Caco-2 (cell line): ENCODE results near the gene OR10K2. TPM values are rescaled to one million over a fixed set of nuclear protein-coding genes. Genes with fewer than 3 reads are reported as not detected.

Source experiments
- BruUV-seq: library from RNA; stranded (reverse); fragments of 400-500 nt; replicated peaks from 2 replicates; lab custom pipeline; 2021; lab: Mats Ljungman, UMichigan
- CTCF ChIA-PET: fragments of 300-600 bp; sonication (Branson Sonifier 250); formaldehyde crosslinking; loops from one replicate; lab custom pipeline; 2022; ENCODE audit warnings: antibody characterized with exemption; lab: Charles Lee
- POLR2A ChIA-PET: fragments of 300-600 bp; sonication (Branson Sonifier 250); formaldehyde crosslinking; loops from one replicate; lab custom pipeline; 2022; ENCODE audit warnings: antibody characterized with exemption; lab: Charles Lee
- DNase-seq, 2 experiments: peaks; one replicate each; pipeline versions ENCODE4 v3.0.0 to v3.0.0-alpha.2; 2020 to 2022
- H3K27me3 ChIP-seq: replicated peaks from 2 replicates; pipeline ENCODE4 v1.6.0; 2011; ENCODE audit warnings: low read length; ENCODE audit not compliant: control insufficient read depth, insufficient read depth
- H3K36me3 ChIP-seq: 2 replicates; pipeline ENCODE4 v1.5.1; 2011; ENCODE audit warnings: low read length; ENCODE audit not compliant: control insufficient read depth, insufficient read depth
- H3K4me1 ChIP-seq: fragments of 250-450 bp; sonication (Bioruptor Pico); 2 replicates; pipeline ENCODE4 v1.5.1; 2020; ENCODE audit warnings: mild to moderate bottlenecking
- H3K4me3 ChIP-seq: 2 replicates; pipeline ENCODE4 v1.5.1; 2011; ENCODE audit warnings: low read depth, mild to moderate bottlenecking, control low read depth, low read length
- H3K9me3 ChIP-seq: fragments of 250-450 bp; sonication (Bioruptor Pico); 2 replicates; pipeline ENCODE4 v1.5.1; 2020; ENCODE audit warnings: mild to moderate bottlenecking, moderate library complexity
- H3K27ac Mint-ChIP-seq: one replicate; pipeline ENCODE4 v1.8.0; 2022; ENCODE audit warnings: mixed read lengths; ENCODE audit not compliant: unreplicated experiment
- H3K27me3 Mint-ChIP-seq: one replicate; pipeline ENCODE4 v1.8.0; 2022; ENCODE audit warnings: mixed read lengths; ENCODE audit not compliant: insufficient read depth, unreplicated experiment
- H3K36me3 Mint-ChIP-seq: one replicate; pipeline ENCODE4 v1.8.0; 2022; ENCODE audit warnings: mild to moderate bottlenecking, mixed read lengths; ENCODE audit not compliant: insufficient read depth, unreplicated experiment
- H3K4me1 Mint-ChIP-seq: one replicate; pipeline ENCODE4 v1.8.0; 2022; ENCODE audit warnings: low read depth, mixed read lengths; ENCODE audit not compliant: unreplicated experiment
- H3K4me3 Mint-ChIP-seq: one replicate; pipeline ENCODE4 v1.8.0; 2022; ENCODE audit warnings: mild to moderate bottlenecking, moderate library complexity, mixed read lengths; ENCODE audit not compliant: unreplicated experiment
- H3K9me3 Mint-ChIP-seq: one replicate; pipeline ENCODE4 v1.8.0; 2022; ENCODE audit warnings: mixed read lengths; ENCODE audit not compliant: unreplicated experiment
- intact Hi-C: fragments of 100-400 bp; cut with micrococcal nuclease; formaldehyde crosslinking; loops from one replicate; pipeline ENCODE4 v1.10.0; 2022; ENCODE audit not compliant: unreplicated experiment
- total RNA-seq: library from RNA; stranded (reverse); gene quantifications from 2 replicates; pipeline ENCODE4 v1.2.3, GENCODE V29; 2022
- TF ChIP-seq, protein P1 (sequence below), 2 experiments: fragments of 200-600 bp in 1 of 2; IDR thresholded peaks; 1 replicate in 1 of 2; 2 replicates in 1 of 2; pipeline versions ENCODE4 v1.5.1 to v1.8.0; 2011 to 2022; ENCODE audit warnings: antibody characterized with exemption in 1 of 2, control low read depth in 1 of 2, inconsistent platforms in 1 of 2, low read depth in 1 of 2, low read length in 1 of 2, mild to moderate bottlenecking in 1 of 2, moderate library complexity in 1 of 2; ENCODE audit not compliant: insufficient read depth in 1 of 2, severe bottlenecking in 1 of 2, unreplicated experiment in 1 of 2

OR10K2 gene
- total RNA-seq, 1 experiment from 2014 or later, result not detected

DNA sequence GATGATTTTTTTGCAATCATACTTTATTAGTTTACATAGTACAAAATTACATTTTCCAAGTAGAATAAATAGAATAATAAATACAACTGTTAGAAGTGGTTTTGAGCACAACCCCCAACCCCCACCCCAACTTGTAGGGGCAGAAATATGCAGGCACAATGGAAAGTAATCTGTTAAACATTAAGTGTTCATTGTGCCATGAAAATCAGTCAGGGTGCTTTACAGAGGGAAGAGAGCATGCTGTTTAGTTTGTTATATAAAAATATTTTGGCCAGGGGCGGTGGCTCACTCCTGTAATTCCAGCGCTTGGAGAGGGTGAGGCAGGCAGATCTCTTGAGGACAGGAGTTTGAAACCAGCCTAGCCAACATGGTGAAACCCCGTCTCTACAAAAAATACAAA, 29.4 kb downstream of the OR10K2 start:
- ChIA-PET POLR2A (no interaction called here), CTCF (no interaction called here)
- Mint-ChIP-seq H3K27me3 (no peaks in the 10 kb centered on the region), H3K4me1 (no peaks in the 10 kb centered on the region), H3K9me3 (no peaks in the 10 kb centered on the region), H3K4me3 (no peak overlapping the region), H3K36me3 (no peaks in the 10 kb centered on the region), H3K27ac (no peak overlapping the region)
- DNase-seq, result no peak
- H3K4me3 ChIP-seq, result no peak overlapping the region
- BruUV-seq, result no TSS peak
- no peaks in the 10 kb centered on the region for H3K9me3 ChIP-seq
- no peaks in the 10 kb centered on the region for H3K36me3 ChIP-seq
- H3K4me1 ChIP-seq, result no peaks in the 10 kb centered on the region
- no peaks in the 10 kb centered on the region for H3K27me3 ChIP-seq
- intact Hi-C loops, result no loop called here
- TF ChIP-seq, protein P1, sequence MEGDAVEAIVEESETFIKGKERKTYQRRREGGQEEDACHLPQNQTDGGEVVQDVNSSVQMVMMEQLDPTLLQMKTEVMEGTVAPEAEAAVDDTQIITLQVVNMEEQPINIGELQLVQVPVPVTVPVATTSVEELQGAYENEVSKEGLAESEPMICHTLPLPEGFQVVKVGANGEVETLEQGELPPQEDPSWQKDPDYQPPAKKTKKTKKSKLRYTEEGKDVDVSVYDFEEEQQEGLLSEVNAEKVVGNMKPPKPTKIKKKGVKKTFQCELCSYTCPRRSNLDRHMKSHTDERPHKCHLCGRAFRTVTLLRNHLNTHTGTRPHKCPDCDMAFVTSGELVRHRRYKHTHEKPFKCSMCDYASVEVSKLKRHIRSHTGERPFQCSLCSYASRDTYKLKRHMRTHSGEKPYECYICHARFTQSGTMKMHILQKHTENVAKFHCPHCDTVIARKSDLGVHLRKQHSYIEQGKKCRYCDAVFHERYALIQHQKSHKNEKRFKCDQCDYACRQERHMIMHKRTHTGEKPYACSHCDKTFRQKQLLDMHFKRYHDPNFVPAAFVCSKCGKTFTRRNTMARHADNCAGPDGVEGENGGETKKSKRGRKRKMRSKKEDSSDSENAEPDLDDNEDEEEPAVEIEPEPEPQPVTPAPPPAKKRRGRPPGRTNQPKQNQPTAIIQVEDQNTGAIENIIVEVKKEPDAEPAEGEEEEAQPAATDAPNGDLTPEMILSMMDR (IDR thresholded peaks at IDR 0.05; ENCODE audit: insufficient read depth in 1 of 2, low read depth in 1 of 2, low read length in 1 of 2, severe bottlenecking in 1 of 2, unreplicated experiment in 1 of 2), result no peak

DNA sequence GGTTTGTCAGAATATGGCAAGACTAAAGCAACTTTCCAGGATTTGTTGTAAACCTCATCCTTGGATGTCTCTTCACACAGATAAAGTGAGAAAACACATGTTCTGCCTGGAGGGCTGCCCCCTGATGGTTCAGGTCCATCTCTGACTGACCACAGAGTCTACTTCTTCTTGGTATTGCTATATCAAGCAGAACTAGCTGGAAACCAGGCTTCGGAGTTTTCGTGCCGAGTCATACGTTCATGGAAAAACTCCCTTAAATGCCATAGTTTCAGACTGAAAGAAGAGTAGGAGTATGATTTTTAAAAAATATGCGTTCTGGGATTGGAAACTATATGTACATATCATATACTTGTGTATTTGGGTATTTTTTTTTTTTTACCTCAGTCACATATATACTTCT, 32.6 kb downstream of the OR10K2 start:
- no peaks in the 10 kb centered on the region for H3K36me3 Mint-ChIP-seq
- CTCF ChIA-PET, result no interaction called here
- no TSS peak for BruUV-seq
- no peaks in the 10 kb centered on the region for H3K9me3 ChIP-seq
- no peaks in the 10 kb centered on the region for H3K9me3 Mint-ChIP-seq
- H3K4me3 ChIP-seq, result no peak overlapping the region
- H3K4me3 Mint-ChIP-seq, result no peak overlapping the region
- H3K27ac Mint-ChIP-seq, result no peak overlapping the region
- H3K4me1 Mint-ChIP-seq, result no peaks in the 10 kb centered on the region
- TF ChIP-seq, protein P1 (IDR thresholded peaks at IDR 0.05; ENCODE audit: insufficient read depth in 1 of 2, low read depth in 1 of 2, low read length in 1 of 2, severe bottlenecking in 1 of 2, unreplicated experiment in 1 of 2), result no peak
- intact Hi-C loops, result no loop called here
- H3K4me1 ChIP-seq, result no peaks in the 10 kb centered on the region
- POLR2A ChIA-PET, result no interaction called here
- no peaks in the 10 kb centered on the region for H3K27me3 ChIP-seq
- no peaks in the 10 kb centered on the region for H3K27me3 Mint-ChIP-seq
- DNase-seq, result no peak
- no peaks in the 10 kb centered on the region for H3K36me3 ChIP-seq

DNA sequence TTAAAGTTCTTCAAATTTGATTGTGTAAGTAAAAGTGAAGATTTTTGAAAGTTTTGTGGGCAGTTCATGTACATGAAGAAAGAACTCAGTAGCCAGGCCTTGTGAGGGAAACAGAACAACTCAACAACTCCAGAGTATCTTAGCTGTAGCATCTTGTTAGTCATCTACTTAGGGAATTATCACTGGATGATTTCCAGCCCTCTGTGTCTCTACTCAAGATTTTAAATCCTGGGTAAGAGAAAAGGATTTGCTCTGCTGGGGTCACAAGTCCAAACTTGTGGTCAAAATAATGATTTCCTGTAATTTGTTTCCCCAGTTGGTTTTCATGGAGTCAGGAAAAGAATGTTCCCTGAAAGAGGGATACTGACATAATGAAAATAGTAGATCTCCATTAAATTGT, 34.9 kb downstream of the OR10K2 start:
- intact Hi-C loops, result no loop called here
- ChIA-PET POLR2A (no interaction called here), CTCF (no interaction called here)
- H3K27me3 Mint-ChIP-seq, result no peaks in the 10 kb centered on the region
- no peak overlapping the region for H3K27ac Mint-ChIP-seq
- no peak for DNase-seq
- no peaks in the 10 kb centered on the region for H3K9me3 Mint-ChIP-seq
- Histone ChIP-seq H3K27me3 (no peaks in the 10 kb centered on the region), H3K36me3 (no peaks in the 10 kb centered on the region), H3K4me1 (no peaks in the 10 kb centered on the region), H3K9me3 (no peaks in the 10 kb centered on the region), H3K4me3 (no peak overlapping the region)
- BruUV-seq, result no TSS peak
- no peaks in the 10 kb centered on the region for H3K36me3 Mint-ChIP-seq
- H3K4me3 Mint-ChIP-seq, result no peak overlapping the region
- no peaks in the 10 kb centered on the region for H3K4me1 Mint-ChIP-seq
- TF ChIP-seq, protein P1 (IDR thresholded peaks at IDR 0.05; ENCODE audit: insufficient read depth in 1 of 2, low read depth in 1 of 2, low read length in 1 of 2, severe bottlenecking in 1 of 2, unreplicated experiment in 1 of 2), result no peak
